SK-N-SH treated with all-trans-retinoic acid at 6 μM for 48 hours (cell line): Measurements from ENCODE around the gene OBI1.

Experiments used
- ATAC-seq: fragments of 200-7000 bp; cut with Tn5 transposase; 3 replicates; pipeline ENCODE4 v1.9.1; 2020; ENCODE audit warnings: mild to moderate bottlenecking, moderate library complexity
- ARNTL ChIP-seq: fragments of 450-650 bp; formaldehyde crosslinking; IDR thresholded peaks from 2 replicates; pipeline ENCODE4 v1.5.0; 2020; ENCODE audit warnings: low read depth, mild to moderate bottlenecking, moderate library complexity, borderline replicate concordance
- BACH2 ChIP-seq: fragments of 250-450 bp; sonication (Bioruptor Pico); IDR thresholded peaks from 2 replicates; pipeline ENCODE4 v1.9.0; 2021; ENCODE audit warnings: mild to moderate bottlenecking, borderline replicate concordance
- CREB5 ChIP-seq: fragments of 250-450 bp; sonication (Bioruptor Pico); IDR thresholded peaks from 2 replicates; pipeline ENCODE4 v1.5.1; 2020; ENCODE audit warnings: low read depth, mild to moderate bottlenecking, moderate library complexity
- CSRNP3 ChIP-seq: fragments of 250-450 bp; sonication (Bioruptor Pico); IDR thresholded peaks from 2 replicates; pipeline ENCODE4 v1.5.1; 2021; ENCODE audit warnings: mild to moderate bottlenecking, moderate library complexity
- ESRRG ChIP-seq: fragments of 250-450 bp; sonication (Bioruptor Pico); IDR thresholded peaks from 2 replicates; pipeline ENCODE4 v1.6.1; 2021; ENCODE audit warnings: mild to moderate bottlenecking
- ISL1 ChIP-seq: fragments of 250-450 bp; sonication (Bioruptor Pico); IDR thresholded peaks from 2 replicates; pipeline ENCODE4 v2.1.2; 2022; ENCODE audit warnings: mild to moderate bottlenecking, moderate library complexity
- OSR1 ChIP-seq: fragments of 250-450 bp; sonication (Bioruptor Pico); IDR thresholded peaks from 2 replicates; pipeline ENCODE4 v1.8.0; 2022; ENCODE audit warnings: moderate library complexity, mild to moderate bottlenecking, inconsistent platforms
- PATZ1 ChIP-seq: fragments of 250-450 bp; sonication (Bioruptor Pico); IDR thresholded peaks from 2 replicates; pipeline ENCODE4 v1.8.0; 2020; ENCODE audit warnings: mild to moderate bottlenecking, moderate library complexity, borderline replicate concordance
- PPARA ChIP-seq: fragments of 250-450 bp; sonication (Bioruptor Pico); IDR thresholded peaks from 2 replicates; pipeline ENCODE4 v1.5.0; 2020; ENCODE audit warnings: mild to moderate bottlenecking, borderline replicate concordance
- TCF4 ChIP-seq: fragments of 250-450 bp; sonication (Bioruptor Pico); IDR thresholded peaks from 2 replicates; pipeline ENCODE4 v1.8.0; 2021; ENCODE audit warnings: mild to moderate bottlenecking, moderate library complexity, borderline replicate concordance
- TOX ChIP-seq: fragments of 250-450 bp; sonication (Bioruptor Pico); IDR thresholded peaks from 2 replicates; pipeline ENCODE4 v1.8.0; 2021; ENCODE audit warnings: mild to moderate bottlenecking, moderate library complexity, borderline replicate concordance
- TSHZ2 ChIP-seq: fragments of 250-450 bp; sonication (Bioruptor Pico); IDR thresholded peaks from 2 replicates; pipeline ENCODE4 v1.5.0; 2020; ENCODE audit warnings: mild to moderate bottlenecking, moderate library complexity
- ZC3H10 ChIP-seq: fragments of 250-450 bp; sonication (Bioruptor Pico); IDR thresholded peaks from 2 replicates; pipeline ENCODE4 v1.5.1; 2021; ENCODE audit warnings: mild to moderate bottlenecking, moderate library complexity
- ZFP3 ChIP-seq: fragments of 250-450 bp; sonication (Bioruptor Pico); IDR thresholded peaks from 2 replicates; pipeline ENCODE4 v1.5.0; 2020; ENCODE audit warnings: mild to moderate bottlenecking, moderate library complexity
- ZNF70 ChIP-seq: fragments of 450-650 bp; formaldehyde crosslinking; IDR thresholded peaks from 2 replicates; pipeline ENCODE4 v1.5.0; 2020; ENCODE audit warnings: mild to moderate bottlenecking, moderate library complexity

OBI1 gene

GRCh38 chr13:78606471-78607408 is 52.2 kb downstream of the OBI1 start:
- no peak for ATAC-seq
- no peak for TF ChIP-seq ZC3H10

GRCh38 chr13:78604782-78605611 is 54.0 kb downstream of the OBI1 start:
- ATAC-seq: peak; percentile 7; the same call in 2 of the 3 replicates
- TF ChIP-seq PPARA (CRISPR knock-in tag) (no peak), ARNTL (CRISPR knock-in tag) (no peak)

- ATAC-seq: peak; percentile 46
- TF ChIP-seq CREB5 (CRISPR knock-in tag): no peak
- no peak for TF ChIP-seq TSHZ2 (CRISPR knock-in tag)
Measured at GRCh38 chr13:78603240-78603957, 55.6 kb downstream of the OBI1 start, which contains the start of gene POU4F1. POU4F1 (minus strand) TSS chr13:78603552; CDS start chr13:78603326, 226 bp downstream.

- TF ChIP-seq ESRRG (CRISPR knock-in tag): no peak
- TF ChIP-seq TOX: no peak
- TF ChIP-seq ZC3H10: no peak
- TF ChIP-seq BACH2: no peak
- no peak for TF ChIP-seq PPARA (CRISPR knock-in tag)
- TF ChIP-seq CSRNP3 (CRISPR knock-in tag): no peak
- TF ChIP-seq PATZ1 (CRISPR knock-in tag): no peak
- no peak for TF ChIP-seq ISL1 (CRISPR knock-in tag)
- TF ChIP-seq OSR1 (CRISPR knock-in tag): no peak
- no peak for TF ChIP-seq ZNF70
- no peak for TF ChIP-seq TCF4
- TF ChIP-seq ZFP3 (CRISPR knock-in tag): no peak
- TF ChIP-seq CREB5 (CRISPR knock-in tag): no peak
- TF ChIP-seq TSHZ2 (CRISPR knock-in tag): no peak
- ATAC-seq: no peak
Measured at GRCh38 chr13:78602561-78603239, 56.3 kb downstream of the OBI1 start.
